Stimulated activated CD8-positive, alpha-beta memory T cell treated with anti-CD3 and anti-CD28 coated beads, Interleukin-4, amount 100 ng/mL, for 24 hours (primary cell): Measurements from ENCODE around the gene PRDX1.

ENCODE experiments used
- DNase-seq: peaks from one replicate; pipeline ENCODE4 v3.0.0-alpha.2; 2020; ENCODE audit warnings: low read depth

The PRDX1 gene

DNA sequence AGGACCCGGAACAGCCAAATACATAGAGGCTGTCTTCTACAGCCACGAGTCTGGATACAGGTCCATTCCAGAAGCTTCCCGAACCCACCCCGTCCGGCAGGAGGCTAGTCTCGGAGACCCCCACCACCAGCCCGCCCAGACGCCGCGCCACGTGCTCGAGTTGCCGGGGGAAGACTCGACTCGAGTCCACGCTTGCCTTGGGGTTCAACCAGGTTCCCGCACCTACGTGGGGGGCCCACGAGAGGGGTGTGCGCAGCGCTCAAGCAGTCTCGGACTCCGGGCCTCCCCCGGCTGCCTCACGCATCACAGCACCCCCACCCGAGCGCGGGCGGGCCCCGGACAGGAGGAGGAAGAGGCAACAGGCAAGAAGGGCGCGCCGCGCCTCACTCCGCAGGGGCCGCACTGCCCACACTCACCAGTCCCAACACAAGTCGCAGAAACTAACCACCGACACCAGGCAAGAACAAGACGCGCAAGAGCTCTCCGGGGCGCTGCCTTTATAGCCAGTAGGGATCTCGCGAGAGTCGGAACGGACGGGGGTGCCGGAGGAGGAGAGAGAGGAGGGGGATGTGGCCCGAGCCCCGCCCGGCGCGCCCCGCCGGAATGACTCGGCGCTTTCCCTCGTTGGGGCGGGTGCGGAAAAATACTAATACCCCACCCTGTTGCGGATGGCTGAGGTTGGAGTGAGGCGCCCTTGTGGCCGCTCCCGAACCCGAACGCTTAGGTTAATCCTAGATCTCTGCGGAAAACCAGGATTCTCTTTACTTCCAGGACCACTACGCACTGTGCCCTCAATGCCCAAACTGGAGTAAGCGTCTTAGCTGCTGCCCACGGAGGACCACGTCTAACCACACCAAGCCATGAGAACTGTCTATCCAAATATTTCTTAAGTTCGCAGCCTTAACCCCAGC lies at the start of gene PRDX1:
Gene PRDX1, minus strand, starts transcription at position 472 of the 911 bp plus-strand sequence. CDS start 2,841 bp downstream, outside the sequence.
- peak; percentile 92 for DNase-seq

DNA sequence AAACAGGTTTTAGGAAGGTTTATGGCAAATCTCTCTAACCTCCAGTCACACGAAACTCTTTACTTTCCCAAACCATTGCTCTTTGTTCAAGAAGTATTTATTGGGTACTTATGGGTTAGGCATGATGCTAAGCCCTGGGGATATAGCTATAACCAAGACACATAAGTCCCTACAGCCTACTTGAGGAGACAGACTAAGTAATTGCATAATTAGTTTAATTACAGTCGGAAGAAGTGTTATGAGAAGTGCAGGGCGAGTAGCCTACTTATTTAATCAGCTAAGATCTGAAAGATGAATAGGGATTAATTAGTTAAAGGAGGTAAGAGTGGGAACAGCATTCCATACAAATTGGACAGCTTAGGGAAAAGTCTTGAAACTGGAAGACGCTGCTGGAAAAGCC lies 48.9 kb upstream of the PRDX1 start:
- DNase-seq = no peak

DNA sequence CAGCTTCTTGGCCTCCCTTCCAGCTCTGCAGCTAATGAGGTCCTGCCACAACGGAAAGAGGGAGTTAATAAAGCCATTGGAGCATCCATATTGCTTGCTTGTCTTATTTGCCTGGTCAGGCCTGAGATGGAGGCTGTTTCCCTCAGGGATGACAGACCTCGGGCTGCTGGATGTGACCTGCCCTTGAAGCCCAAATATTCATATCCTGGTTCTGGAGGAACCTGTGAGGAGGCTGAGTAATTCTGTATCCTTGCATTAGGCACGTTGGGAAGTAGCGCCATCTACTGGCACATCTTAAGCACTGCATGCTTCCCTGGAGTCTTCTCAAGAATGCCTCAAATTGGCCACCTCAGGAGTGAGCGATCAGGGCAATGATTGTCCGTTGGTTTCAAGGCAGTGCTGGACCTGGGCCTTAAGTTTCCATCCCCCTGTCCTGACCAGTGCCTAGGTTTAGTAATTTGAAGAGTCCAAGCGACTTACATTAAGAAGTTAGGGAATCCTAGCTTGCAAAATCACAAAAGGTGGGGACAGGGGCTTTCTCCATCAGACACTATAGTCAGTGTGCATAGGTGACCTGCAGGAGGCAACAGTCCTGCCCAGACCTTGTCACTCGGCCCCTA lies 48.4 kb upstream of the PRDX1 start:
- peak; percentile 51 for DNase-seq

DNA sequence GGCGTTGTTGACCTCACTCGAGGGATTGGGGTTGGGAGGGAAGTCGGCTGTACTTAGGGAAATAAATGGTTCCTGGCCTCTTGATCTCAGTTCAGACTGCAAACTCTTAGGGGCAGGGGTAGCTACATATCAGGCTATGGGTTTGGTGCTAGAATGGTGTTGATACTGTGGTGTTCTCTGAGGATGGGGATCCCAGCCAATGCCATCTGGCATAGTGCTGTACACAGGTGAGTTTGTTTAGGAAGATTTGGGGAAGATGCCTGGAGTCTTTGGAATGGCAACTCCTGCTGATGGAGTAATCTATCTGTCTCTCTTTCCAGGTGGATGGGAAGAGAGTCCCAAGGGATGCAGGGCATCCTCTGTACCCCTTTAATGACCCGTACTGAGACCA lies 47.9 kb upstream of the PRDX1 start:
- no peak for DNase-seq

DNA sequence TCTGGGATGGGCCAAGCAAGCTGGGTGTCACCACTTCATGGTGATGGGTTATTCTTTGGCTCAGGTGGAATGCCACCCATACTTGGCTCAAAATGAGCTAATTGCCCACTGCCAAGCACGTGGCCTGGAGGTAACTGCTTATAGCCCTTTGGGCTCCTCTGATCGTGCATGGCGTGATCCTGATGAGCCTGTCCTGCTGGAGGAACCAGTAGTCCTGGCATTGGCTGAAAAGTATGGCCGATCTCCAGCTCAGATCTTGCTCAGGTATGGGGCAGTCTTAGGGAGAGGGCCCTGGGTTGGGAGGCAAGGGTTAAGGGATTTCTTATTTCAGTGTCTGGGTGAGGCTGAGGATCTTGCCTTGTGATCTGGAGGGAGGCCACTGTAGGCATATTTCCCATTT lies 46.7 kb upstream of the PRDX1 start:
- no peak for DNase-seq

DNA sequence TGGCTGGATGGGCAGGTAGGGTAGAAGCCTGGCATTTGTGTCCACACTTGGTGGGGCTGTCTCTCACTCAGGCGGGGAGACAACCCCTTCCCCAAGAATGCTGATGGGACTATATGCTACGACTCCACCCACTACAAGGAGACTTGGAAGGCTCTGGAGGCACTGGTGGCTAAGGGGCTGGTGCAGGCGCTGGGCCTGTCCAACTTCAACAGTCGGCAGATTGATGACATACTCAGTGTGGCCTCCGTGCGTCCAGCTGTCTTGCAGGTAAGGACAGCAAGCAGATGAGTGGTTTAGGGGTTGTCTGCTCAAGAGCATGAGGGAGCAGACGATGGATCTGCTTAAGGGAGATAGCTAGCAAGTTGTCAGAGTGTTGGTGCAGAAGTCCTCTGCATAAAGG lies 46.2 kb upstream of the PRDX1 start:
- DNase-seq = no peak

DNA sequence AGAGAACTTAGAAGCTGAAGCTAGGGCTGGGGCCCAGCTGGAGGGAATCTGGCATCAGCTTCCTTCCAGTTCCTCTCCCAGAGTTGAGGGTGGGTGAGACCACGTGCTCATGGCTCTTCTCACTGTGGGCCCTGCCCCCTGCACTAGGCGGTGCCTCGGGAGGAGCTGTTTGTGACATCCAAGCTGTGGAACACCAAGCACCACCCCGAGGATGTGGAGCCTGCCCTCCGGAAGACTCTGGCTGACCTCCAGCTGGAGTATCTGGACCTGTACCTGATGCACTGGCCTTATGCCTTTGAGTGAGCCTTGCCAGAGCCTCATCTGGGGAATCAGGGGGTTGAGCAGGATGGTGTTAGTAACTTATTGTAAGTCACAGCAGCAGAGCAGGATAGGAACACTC lies 45.0 kb upstream of the PRDX1 start:
- DNase-seq = no peak

DNA sequence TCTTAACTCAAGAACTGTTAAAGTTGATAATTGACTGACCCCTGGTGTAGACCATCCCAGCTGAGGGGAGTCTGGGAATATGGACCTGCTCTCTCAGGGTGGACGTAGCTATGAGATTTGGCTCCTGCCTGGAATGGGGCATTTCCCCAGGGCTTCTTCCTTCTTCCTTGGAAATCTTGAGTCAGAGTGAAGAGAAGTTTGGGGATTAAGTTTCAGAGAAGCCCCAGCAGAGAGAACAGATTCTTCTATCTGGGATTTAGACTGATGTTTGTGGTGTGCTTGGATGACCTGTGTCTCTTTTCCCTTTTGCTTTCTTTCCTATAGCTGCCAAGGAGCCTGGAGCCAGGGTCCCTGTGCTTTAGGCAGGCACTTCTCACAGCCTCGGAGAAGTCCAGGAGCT lies 42.2 kb upstream of the PRDX1 start:
- DNase-seq = no peak

DNA sequence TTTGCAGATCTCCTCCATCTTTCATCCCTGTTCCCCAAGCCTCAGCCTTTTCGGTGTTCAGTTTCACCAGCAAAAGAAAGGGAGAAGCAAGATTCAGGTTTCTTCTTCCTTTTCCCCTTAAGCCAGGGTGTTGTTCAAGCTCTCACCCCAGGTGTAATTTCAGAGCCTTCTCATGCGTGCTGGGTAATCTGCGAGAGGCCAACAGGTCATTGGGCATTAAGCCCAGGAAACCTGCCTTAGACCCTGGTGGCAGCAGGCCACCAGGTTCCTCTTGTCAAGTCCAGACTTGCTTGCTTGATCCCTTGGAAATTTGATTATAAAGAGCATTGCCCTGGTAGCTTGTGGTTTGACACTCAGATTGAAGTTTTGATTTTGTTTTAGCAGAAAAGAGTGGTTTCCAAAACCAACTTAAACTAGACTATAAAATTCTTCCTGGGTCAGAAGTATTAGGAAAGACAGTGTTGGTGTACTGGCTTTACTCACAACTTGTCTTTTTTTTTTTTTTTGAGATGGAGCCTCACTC lies 35.8 kb upstream of the PRDX1 start:
- DNase-seq = no peak

DNA sequence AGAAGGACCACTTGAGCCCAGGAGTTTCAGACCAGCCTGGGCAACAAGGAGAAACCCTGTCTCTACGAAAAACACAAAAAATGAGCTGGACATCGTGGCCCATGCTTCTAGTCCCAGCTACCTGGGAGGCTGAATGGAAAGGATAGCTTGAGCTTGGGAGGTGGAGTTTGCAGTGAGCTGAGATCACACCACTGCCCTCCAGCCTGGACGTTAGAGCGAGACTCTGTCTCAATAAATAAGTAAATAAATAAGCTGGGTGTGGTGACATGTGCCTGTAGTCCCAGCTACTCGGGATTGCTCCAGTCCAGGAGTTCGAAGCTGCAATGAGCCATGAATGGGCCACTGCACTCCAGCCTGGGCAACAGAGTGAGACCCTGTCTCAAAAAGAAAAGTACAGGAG lies 32.5 kb upstream of the PRDX1 start:
- no peak for DNase-seq

DNA sequence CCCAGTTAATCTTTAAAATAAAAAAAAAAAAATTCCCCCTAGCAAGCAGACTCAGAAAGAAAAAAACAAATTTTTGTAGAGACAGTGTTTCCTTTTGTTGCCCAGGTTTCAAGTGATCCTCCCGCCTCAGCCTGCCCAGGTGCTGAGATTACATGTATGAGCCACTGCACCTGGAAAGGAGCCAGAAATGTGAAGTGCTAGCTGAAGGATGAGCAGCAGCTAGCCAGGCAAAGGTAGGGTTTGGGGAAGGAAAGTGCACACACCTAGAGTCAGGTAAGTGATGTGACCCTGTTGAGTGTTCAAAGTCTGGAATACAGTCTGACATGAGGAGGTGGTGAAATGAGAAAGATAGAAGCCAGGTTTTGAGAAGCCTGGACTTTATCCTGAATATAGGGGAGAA lies 30.6 kb upstream of the PRDX1 start:
- DNase-seq = no peak

DNA sequence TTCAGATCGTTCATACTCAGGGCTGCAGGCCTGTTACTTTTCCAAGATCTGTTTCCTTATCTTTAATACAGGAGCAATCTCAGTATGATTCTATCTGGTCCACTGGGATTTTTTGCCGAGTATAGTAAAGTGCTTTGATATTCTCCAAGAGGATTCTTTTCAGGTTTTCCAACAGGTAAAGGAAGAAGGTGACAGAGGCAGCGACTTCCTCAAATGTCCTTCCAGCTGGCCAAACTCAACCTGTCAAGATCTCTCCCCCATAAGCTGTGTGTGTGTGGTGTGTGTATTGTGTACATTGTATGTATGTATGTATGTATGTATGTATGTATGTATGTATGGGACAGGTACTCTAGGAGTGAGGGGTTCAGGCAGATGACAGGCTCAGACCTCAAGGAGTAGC lies 30.0 kb upstream of the PRDX1 start:
- DNase-seq = no peak

DNA sequence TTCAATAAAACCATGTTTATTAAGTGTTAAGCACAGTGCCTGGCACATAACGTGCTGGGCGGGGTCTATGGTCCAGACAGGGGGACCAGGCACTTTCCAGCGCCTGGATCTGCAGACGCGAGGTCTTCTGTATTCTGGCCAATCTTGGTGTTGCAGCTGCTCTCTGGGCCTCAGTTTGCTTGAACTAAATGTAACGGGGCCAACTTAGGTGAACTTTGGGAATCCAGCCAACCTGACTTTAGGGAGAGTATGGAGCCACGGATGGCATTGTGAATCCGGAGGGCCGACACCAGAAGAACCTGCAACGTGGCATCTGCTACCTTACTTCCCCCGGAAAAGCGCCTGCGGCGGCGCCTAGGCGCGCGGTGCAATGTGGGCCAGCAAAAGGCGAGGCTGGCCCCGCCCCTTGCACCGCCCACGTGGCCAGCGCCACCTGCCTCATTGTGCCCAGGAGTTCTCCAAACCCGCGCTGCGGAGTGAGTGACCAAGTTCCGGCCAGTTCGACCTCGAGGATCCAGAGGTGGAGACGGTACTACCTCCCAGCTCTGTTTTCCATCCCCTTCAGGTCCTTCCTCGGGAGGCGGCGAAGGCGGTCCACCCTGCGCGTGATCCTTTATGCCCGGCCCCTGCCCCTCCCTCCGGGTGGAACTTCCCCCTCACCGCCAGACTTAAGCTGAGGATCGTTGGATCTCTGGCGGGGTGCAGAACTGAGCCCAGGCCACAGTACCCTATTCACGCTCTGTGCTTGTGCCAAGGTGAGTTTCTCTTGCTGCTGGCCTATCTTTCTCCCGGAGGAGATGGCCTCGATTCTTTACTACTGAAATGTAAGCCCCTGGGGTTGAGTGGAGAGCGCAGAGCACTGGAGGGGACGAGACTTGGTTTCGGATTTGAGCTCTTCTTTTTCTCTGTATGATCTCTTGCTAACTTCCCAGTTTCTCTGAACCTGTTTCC lies 29.0 kb upstream of the PRDX1 start, which contains the start of gene AKR1A1:
Gene AKR1A1, plus strand, starts transcription at position 426 of the 951 bp plus-strand sequence. CDS start 10,969 bp downstream, outside the sequence.
- peak; percentile 82 for DNase-seq

DNA sequence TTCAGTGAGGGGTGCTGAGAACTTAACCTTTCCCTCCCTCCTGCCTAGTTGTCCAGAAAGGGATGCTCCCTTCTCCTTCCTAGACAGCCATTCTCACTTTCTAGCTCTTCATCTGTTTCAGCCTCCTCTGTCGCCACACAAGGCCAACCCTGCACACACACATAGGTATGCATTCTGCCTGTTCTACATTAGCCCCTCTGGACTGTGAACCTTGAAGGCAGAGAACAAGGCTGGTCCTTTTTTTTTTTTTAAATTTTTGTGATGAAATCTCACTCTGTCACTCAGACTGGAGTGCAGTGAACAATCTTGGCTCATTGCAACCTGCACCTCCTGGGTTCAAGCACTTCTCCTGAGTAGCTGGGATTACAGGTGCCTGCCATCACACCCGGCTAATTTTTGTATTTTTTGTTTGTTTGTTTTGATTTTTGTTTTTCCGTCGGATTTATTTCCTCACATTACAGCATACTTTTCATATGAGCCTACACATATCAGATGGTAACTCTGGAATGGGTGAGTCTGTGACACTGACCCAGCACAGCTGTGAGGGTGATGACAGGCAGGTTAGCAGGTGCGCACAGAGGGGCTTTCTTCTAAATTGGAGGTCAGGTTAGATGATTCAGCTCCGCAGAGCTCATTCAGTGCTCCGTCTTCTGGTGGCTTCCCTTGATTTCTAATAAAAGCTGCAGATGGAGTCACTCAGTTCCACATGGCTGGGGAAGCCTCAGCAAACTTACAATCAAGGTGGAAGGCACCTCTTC lies 24.0 kb upstream of the PRDX1 start:
- no peak for DNase-seq

DNA sequence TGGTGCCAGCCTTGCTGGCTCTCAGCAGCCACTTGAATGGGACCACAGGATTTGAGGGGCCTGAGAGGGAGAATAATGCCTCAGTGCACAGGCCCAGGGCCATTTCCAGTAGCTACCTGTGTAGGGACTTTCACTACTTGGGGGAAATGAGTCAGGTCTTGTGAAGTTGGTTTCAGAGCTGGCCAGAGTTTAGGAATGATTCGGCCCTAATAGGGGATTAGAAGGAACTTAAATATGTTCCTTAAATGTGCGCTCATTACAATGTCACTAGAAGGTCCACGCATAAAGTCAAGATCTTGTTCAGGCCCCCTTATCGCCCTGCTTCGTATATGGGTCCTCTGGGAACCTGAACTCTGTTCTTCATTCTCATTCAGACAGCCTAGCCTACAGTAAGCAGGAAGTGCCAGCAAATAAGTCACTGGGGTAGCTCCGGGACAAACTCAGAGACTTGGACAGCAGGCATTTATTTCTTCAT lies 23.4 kb upstream of the PRDX1 start:
- DNase-seq = no peak

DNA sequence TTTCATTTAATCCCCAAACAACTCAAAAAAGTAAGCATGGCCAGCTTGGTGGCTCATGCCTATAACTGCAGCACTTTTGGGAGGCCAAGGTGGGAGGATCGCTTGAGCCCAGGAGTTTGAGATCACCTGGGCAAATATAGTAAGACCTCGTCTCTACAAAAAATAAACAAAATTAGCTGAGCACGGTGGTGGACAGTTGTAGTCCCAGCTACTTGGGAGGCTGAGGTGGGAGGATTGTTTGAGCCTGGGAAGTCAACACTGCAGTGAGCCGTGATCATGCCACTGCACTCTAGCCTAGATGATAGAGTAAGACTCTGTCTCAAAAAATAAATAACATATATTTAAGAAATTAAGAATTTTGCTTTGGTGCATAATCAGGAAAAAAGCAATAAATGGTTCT lies 22.8 kb upstream of the PRDX1 start:
- no peak for DNase-seq

DNA sequence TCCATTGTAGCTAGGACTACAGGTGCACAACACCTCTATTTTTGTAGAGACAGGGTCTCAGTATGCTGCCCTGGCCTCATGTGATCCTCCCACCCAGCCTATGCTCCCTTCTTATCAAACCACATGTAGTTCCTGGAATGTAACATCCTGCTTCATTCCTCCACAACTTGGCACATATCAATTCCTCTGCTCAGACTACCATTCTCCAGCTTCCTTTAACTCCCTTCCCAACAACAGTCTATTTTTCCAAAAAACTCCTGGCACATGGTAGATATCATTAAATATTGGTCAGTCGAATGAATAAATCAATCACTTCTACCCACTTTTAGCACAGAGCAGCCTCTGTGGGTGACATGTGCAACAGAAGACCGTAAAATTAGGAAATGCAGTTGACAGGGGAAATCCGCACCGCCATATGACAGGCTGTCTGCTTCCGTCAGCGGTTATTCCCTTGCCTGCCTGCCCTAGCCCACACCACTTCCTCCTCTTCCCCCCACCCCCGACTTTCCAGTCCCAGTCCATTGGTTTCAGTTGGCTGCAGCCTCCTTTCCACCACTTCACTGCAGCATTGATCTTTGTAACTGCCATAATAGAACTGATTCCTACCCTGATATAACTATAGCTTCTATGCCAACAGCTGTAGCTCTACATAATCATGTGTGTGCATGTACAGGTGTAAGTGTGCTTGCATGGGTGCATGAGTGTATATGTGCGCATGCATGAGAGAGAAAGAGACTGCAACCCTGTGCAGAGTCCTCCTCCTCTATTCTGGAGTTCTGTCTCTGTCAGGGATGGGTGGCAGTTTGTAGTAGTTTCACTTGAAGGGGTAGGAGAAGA lies 22.1 kb upstream of the PRDX1 start:
- DNase-seq = peak; percentile 52

DNA sequence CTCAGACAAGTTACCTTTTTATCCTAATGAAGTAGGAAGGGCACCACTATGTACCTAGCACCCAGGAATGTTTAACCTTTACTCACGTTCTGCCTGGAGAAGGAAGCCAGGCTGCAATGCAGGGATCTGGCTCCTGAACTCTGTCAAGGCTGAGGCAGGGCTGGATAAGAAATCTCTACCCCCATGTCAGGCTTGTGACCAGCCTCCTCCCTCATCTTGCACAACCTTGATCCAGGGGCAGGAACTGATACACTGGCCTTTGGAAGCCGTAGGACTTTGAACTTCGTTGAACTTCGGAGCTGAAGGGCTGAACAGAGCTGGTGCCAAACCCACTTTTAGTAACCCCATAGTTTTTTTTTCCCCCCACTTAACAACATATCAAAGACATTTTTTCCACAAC lies 20.9 kb upstream of the PRDX1 start:
- DNase-seq = no peak

DNA sequence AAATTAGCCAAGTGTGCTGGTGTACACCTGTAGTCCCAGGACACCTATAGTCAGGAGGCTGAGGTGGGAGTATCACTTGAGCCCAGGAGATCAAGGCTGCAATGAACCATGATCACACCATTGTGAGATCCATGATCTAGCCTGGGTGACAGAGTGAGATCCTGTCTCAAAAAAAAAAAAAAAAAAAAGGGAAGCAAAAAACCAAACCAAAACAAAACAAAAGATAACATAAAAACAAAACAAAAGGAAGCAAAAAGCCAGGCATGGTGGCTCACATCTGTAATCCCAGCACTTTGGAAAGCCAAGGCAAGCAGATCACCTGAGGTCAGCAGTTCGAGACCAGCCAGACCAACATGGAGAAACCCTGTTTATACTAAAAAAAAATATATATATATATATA lies 19.5 kb upstream of the PRDX1 start:
- DNase-seq = no peak

DNA sequence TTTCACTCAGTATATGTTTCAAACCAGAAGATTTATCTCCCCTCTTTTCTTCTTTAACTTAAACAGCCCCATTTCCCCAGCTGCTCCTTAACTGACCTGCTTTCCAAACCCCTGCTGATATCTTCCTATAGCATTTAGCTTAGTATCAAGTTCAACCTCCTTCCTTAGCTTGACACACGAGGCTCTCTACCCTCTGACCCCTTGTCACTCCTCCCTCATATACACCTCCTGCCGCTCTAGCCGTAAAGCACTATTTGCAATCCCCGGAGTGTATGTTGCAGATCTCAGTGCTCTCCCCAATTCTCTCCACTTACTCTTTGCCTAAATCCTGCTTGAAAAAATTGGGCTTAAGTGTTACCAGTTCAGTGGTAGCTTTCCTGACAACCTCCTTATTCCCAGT lies 15.2 kb upstream of the PRDX1 start:
- no peak for DNase-seq
